COLO668 (cell line): Measurements from ENCODE around the gene IL2RA.
"Not testable (repeated sequence)": the region's sequence is repeated elsewhere in the genome, so short reads cannot be mapped to it uniquely, and the experiment has no call there.

ENCODE experiments used
- DNase-seq: peaks from one replicate; lab custom pipeline; 2025; ENCODE audit not compliant: unreplicated experiment; lab: John Stamatoyannopoulos, UW

IL2RA gene

GRCh38 chr10:5962358-5962940, 99.7 kb downstream of the IL2RA start:
- DNase-seq: not testable (repeated sequence)

- DNase-seq: no peak
These were observed 100.6 kb downstream of the IL2RA start for GRCh38 chr10:5961405-5962100.

- DNase-seq: not testable (repeated sequence)
These were observed 101.2 kb downstream of the IL2RA start for GRCh38 chr10:5960973-5961275.
